Iris pigment epithelial cell (primary cell): ENCODE data around the gene LRRFIP1.
A peak's percentile ranks its signal among the peaks of the same experiment; 100 is the strongest.
"Not testable (repeated sequence)": the region's sequence is repeated elsewhere in the genome, so short reads cannot be mapped to it uniquely, and the experiment has no call there.

ENCODE experiments used
- DNase-seq: peaks from one replicate; pipeline ENCODE4 v3.0.0-alpha.2; 2011; ENCODE audit warnings: low read depth

Gene LRRFIP1

GRCh38 chr2:237596520-237597195 is 30.7 kb upstream of the LRRFIP1 start:
- no peak for DNase-seq

- DNase-seq, result no peak
Measured at GRCh38 chr2:237597196-237598145, 29.9 kb upstream of the LRRFIP1 start.

- DNase-seq, result no peak
Measured at GRCh38 chr2:237598468-237599208, 28.7 kb upstream of the LRRFIP1 start.

DNA sequence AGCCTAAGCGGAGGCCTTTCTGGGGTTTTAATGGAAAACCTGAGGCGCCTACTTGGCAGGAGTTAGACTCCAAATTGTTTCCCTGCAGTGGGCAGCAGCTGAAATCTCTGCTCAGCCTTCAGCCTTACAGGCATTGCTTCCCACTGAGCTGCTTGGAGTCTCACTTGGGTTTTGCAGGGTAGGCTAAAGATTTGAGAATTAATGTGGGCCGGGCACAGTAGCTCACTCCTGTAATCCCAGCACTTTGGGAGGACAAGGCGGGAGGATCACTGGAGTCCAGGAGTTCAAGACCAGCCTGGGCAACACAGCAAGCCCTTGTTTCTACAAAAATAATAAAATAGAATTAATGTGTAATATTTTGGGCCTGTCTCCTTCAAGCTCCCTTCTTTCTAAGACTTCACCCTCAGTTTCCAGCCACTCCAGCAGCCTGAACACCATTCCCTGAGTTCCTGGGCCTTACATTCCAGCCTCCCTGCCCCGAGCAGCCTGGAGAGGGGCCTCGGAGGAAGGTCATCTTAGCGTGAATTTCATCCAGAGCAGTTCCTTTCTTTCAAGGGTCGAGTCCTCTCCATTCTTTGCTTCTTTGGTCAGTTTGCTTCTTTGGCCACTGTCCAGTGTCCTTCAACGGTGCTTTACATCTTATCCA is 27.8 kb upstream of the LRRFIP1 start:
- DNase-seq, result no peak

GRCh38 chr2:237600205-237600846 is 27.1 kb upstream of the LRRFIP1 start:
- peak; percentile 81 for DNase-seq

DNA sequence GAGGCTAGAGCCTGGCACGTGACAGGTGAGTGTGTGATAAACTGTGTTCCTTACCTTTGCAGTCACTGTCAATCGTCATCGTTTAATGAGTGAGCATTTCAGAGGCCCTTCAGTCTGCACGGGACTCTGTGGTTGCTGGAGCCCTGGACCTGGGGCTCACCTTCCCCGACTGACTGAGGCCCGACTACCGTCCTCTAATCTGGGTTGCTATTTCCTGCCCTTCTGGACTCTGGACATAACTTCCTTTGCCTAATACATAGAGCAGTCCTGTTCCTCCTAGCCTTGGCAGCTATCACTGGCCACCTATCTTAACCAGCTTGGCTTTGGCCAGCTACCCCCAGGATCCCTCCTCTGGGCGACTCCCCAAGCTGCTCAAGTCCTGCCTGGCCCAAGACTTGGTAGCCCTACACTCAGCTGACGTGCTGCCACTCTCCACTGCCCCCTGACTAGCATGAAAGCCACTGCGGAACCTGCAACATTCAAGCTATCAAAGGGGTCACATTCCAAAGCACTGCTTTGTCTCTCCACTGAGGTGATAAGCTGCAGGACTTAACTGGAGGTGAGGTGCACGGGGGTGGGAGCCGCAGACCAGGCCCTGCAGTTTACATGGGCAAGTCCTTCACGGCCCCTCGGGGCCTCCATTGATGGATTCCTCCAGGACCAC is 25.8 kb upstream of the LRRFIP1 start:
- no peak for DNase-seq

- no peak for DNase-seq
Measured at GRCh38 chr2:237602409-237602808, 25.0 kb upstream of the LRRFIP1 start.

DNA sequence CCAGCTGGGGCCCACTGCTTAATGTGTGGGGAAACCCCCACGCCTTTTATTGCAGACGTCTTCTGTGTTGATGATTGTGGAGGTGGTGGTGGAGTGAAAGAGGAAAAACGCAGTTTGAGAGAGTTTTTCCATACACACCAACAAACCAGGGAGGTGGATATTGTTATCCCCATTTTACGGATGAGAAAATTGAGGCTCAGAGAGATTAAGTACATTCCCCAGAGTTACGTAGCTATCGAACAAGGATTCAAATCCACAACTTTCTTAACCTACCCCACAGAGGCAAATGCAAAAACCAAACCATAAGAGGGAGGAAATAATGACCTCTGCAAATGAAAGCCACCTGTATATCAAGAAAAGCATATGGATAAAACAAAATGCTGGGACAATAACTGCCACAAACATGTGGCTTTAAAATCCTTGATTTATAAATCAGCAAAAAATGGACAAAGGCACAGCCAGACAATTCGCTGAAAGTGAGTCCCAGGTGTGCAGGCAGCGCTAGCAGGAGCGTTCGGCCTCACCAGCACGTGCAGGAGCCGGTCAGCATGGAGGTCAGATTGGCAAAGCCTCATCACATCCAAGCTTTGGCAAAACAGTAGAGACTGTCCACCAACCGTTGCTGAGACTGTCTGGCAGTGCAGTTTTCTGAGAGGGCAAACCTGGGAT is 24.2 kb upstream of the LRRFIP1 start:
- DNase-seq, result no peak

DNA sequence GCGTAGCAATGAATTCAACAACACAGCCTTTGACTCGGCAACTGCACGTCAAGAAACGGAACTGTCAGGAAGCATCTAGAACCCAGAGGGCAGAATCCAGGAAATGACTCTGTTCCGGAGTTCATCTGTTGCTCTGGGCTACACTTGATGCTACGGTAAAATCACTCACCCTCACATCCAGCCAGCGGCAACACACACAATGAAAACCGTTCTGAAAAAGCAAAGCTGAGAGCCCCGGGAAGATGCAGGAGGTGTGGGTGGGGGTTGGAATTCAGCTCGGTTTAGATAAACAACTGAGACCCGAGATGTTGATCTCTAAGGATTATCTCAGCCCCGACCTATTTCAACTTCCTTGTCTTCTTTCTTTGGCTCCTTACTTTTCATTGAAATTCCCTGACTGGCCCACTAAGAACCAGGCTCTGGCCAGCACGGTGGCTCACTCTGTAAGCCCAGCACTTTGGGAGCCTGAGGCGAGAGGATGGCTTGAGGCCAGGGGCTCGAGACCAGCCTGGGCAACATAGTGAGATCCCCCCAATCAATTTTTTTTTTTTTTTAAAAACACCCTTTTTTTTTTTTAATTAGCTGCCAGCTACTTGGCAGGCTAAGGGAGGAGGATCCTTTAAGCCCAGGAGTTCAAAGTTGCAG is 23.5 kb upstream of the LRRFIP1 start:
- DNase-seq, result peak; percentile 89

DNA sequence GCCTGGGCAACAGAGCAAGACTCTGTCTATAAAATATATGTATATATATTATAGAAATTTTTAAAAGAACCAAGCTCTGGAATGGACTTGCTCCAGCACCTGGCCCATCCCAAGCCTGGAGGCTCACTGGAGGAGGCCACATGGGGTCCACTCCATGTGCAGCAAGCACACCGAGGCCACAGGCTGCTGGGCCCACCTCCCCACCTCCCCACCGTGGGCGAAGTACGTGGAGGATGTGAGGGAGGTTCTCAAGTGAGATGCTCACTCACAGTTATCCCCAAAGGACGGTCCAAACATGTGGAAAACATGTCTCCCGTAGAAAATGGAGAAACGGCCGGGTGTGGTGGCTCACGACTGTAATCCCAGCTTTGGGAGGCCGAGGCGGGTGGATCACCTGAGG is 23.0 kb upstream of the LRRFIP1 start:
- no peak for DNase-seq

- DNase-seq, result no peak
Measured at GRCh38 chr2:237604960-237605359, 22.4 kb upstream of the LRRFIP1 start.

DNA sequence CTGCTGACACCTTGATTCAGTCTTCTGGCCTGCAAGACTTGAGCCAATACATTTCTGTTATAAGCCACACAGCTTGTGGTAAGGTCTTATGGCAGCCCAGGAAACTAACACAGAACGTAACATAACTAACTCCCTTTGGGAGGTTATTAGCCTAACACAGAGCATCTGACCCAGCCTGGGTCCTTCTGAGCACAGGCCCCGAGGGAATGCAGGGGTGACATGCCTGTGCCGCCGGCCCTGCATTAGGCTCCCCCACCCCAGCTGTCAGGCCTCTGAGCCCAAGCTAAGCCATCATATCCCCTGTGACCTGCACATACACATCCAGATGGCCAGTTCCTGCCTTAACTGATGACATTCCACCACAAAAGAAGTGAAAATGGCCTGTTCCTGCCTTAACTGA is 20.9 kb upstream of the LRRFIP1 start:
- not testable (repeated sequence) for DNase-seq

DNA sequence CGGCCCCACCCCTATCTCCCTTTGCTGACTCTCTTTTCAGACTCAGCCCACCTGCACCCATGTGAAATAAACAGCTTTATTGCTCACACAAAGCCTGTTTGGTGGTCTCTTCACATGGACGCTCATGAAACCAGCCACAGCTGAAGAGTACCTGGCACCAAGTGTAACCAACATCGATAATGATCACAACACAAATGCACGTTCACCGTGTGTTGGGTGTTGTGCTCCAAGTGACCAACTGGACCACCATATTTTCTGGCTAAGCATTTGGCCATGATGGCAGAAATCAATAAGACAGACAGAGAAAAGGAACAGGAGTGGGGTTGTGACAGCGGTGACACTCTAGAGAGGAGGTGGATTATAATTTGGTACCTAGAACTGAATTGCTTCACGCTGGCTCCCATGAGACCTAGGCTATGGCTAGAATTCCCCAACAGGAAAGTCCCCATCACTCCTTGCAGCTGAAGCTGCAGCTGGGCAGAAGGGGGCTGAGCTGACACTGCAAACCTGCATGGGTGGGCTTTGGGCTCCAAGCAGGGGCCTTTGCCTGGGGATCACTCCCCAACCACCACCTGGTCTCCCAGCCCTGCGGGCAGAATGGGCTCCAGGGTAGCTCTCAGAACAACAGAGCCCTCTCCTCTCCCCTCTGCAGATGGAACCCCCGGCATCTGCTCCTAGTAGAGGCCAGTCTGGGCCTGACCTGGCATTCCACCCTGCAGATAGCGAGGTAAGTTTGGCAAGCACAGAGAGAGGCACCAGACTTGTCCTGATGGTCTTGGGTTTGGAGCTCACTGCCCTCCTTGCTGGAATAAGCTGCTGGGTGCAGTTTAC is 14.6 kb upstream of the LRRFIP1 start:
- DNase-seq, result no peak

GRCh38 chr2:237613679-237614078 is 13.7 kb upstream of the LRRFIP1 start:
- no peak for DNase-seq

- DNase-seq, result peak; percentile 75
Measured at GRCh38 chr2:237614151-237614720, 13.2 kb upstream of the LRRFIP1 start.

- no peak for DNase-seq
Measured at GRCh38 chr2:237615631-237616249, 11.6 kb upstream of the LRRFIP1 start.

DNA sequence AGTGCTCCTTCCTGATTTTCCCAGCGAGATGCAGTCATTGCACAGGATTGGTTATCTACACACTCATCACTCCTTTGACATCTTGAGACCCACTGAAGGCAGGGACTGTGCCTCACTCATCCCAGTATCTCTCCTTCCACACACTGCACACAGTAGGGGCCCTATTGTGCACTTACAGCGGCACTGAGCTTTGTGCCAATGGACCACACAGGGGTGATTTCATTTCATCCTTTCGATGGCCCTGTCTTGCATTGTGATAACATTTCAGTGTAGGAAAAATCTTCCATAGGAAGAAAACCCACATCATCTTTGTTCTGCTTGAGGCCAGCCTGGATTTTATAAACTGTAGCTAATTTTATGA is 11.0 kb upstream of the LRRFIP1 start:
- no peak for DNase-seq
